Parathyroid adenoma (tissue), 2 donors: ENCODE data around the gene CCDC90B.
"Not testable (repeated sequence)": the region's sequence is repeated elsewhere in the genome, so short reads cannot be mapped to it uniquely, and the experiment has no call there.

Experiments
- H2AFZ ChIP-seq: fragments of 300-600 bp; sonication (generic); one replicate; pipeline ENCODE4 v1.7.0; 2017; ENCODE audit warnings: antibody characterized with exemption, mild to moderate bottlenecking
- H3K27ac ChIP-seq: fragments of 300-600 bp; sonication (generic); one replicate; pipeline ENCODE4 v1.7.0; 2017
- H3K27me3 ChIP-seq: fragments of 300-600 bp; sonication (generic); one replicate; pipeline ENCODE4 v1.7.0; 2017; ENCODE audit warnings: low read length; ENCODE audit not compliant: control insufficient read depth, insufficient read depth
- H3K36me3 ChIP-seq: fragments of 300-600 bp; sonication (generic); one replicate; pipeline ENCODE4 v1.7.0; 2017; ENCODE audit warnings: low read length; ENCODE audit not compliant: control insufficient read depth, insufficient read depth
- H3K4me1 ChIP-seq: fragments of 300-600 bp; sonication (generic); one replicate; pipeline ENCODE4 v1.7.0; 2017; ENCODE audit warnings: control low read depth
- H3K4me2 ChIP-seq: fragments of 300-600 bp; sonication (generic); one replicate; pipeline ENCODE4 v1.7.0; 2017; ENCODE audit warnings: low read length
- H3K4me3 ChIP-seq: fragments of 300-600 bp; sonication (generic); one replicate; pipeline ENCODE4 v1.7.0; 2017; ENCODE audit warnings: low read depth, low read length
- H3K79me2 ChIP-seq: fragments of 300-600 bp; sonication (generic); one replicate; pipeline ENCODE4 v1.7.0; 2017; ENCODE audit warnings: control low read depth
- H3K9ac ChIP-seq: fragments of 300-600 bp; sonication (generic); one replicate; pipeline ENCODE4 v1.7.0; 2017; ENCODE audit warnings: mild to moderate bottlenecking
- H3K9me3 ChIP-seq: fragments of 300-600 bp; sonication (generic); one replicate; pipeline ENCODE4 v1.7.0; 2017; ENCODE audit warnings: low read length; ENCODE audit not compliant: control insufficient read depth
- TF ChIP-seq, protein P1 (sequence below): fragments of 300-600 bp; sonication (generic); IDR thresholded peaks from one replicate; pipeline ENCODE4 v1.7.0; 2017; ENCODE audit warnings: antibody characterized with exemption, mild to moderate bottlenecking
- donor health status: primary hyperparathyroidism.

Gene CCDC90B

DNA sequence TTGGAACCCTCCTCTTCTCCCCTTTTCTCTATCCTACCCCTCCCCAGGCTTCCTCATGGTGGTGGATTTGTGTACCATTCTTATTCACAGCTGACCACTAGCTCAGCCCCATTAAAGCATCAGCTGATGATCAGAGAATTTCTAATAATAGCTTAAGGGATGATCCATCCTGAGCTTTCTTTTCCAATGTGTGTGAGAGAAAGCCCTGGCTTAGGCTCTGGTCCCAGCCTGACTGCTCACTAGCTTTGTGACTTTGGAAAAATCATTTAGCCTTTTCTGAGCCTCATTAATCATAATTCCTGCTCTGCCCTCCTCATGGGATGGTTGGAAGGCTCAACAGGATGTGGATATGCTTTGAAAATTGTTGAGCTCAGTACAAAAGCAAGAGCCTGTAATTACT lies 26.3 kb upstream of the CCDC90B start:
- H3K4me1 ChIP-seq: no peaks in the 10 kb centered on the region
- TF ChIP-seq, protein P1, sequence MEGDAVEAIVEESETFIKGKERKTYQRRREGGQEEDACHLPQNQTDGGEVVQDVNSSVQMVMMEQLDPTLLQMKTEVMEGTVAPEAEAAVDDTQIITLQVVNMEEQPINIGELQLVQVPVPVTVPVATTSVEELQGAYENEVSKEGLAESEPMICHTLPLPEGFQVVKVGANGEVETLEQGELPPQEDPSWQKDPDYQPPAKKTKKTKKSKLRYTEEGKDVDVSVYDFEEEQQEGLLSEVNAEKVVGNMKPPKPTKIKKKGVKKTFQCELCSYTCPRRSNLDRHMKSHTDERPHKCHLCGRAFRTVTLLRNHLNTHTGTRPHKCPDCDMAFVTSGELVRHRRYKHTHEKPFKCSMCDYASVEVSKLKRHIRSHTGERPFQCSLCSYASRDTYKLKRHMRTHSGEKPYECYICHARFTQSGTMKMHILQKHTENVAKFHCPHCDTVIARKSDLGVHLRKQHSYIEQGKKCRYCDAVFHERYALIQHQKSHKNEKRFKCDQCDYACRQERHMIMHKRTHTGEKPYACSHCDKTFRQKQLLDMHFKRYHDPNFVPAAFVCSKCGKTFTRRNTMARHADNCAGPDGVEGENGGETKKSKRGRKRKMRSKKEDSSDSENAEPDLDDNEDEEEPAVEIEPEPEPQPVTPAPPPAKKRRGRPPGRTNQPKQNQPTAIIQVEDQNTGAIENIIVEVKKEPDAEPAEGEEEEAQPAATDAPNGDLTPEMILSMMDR: no peak
- H3K4me2 ChIP-seq: no peak overlapping the region

DNA sequence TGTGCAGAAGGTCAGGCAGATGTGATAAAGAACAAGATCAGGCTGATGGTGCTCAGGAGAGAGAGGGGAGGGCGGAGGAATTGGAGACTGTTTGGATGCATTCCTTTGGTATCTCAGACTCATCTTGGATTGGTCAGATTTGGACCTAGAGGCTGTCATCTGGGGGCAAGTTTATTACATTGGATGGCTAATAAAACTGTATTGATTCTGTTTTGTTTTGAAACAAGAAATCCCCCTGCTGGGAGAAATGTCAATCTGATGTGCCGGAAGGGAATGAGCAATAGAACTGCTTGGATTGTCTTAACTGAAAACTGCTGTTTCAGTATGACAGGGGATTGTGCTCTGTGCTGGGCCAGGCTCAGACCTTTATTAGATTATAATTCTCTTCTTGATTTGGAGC lies 25.5 kb upstream of the CCDC90B start:
- no peak overlapping the region for H3K9ac ChIP-seq
- H3K36me3 ChIP-seq: no peaks in the 10 kb centered on the region
- TF ChIP-seq, protein P1: no peak
- H2AFZ ChIP-seq: no peak overlapping the region
- H3K27me3 ChIP-seq: no peaks in the 10 kb centered on the region
- H3K79me2 ChIP-seq: no peaks in the 10 kb centered on the region
- no peak overlapping the region for H3K4me2 ChIP-seq
- H3K27ac ChIP-seq: no peak overlapping the region
- H3K4me1 ChIP-seq: no peaks in the 10 kb centered on the region
- no peak overlapping the region for H3K4me3 ChIP-seq
- no peaks in the 10 kb centered on the region for H3K9me3 ChIP-seq

More for the DNA sequence above, 26.3 kb upstream of the CCDC90B start:
- H3K36me3 ChIP-seq: no peaks in the 10 kb centered on the region
- H3K27ac ChIP-seq: no peak overlapping the region
- no peak overlapping the region for H2AFZ ChIP-seq
- no peak overlapping the region for H3K4me3 ChIP-seq
- no peaks in the 10 kb centered on the region for H3K79me2 ChIP-seq
- H3K27me3 ChIP-seq: no peaks in the 10 kb centered on the region
- H3K9ac ChIP-seq: no peak overlapping the region
- H3K9me3 ChIP-seq: no peaks in the 10 kb centered on the region

DNA sequence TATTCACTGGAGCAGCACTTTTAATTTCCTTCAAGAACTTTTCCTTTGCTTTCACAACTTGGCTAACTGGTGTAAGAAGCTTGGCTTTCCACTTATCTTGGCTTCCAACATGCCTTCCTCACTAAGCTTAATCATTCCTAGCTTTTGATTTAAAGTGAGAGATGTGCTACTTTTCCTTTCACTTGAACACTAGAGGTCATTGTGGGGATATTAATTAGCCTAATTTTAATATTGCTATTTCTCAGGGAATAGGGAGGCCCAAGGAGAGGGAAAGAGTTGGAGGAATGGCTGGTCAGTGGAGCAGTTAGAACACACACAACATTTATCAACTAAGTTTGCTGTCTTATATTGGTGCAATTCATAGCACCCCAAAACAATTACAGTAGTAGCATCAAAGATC lies 24.6 kb upstream of the CCDC90B start:
- no peak overlapping the region for H3K27ac ChIP-seq
- H3K9ac ChIP-seq: no peak overlapping the region
- no peak overlapping the region for H3K4me3 ChIP-seq
- no peaks in the 10 kb centered on the region for H3K27me3 ChIP-seq
- no peak overlapping the region for H2AFZ ChIP-seq
- H3K79me2 ChIP-seq: no peaks in the 10 kb centered on the region
- no peaks in the 10 kb centered on the region for H3K36me3 ChIP-seq
- no peak overlapping the region for H3K4me2 ChIP-seq
- H3K9me3 ChIP-seq: no peaks in the 10 kb centered on the region
- TF ChIP-seq, protein P1: no peak
- no peaks in the 10 kb centered on the region for H3K4me1 ChIP-seq

DNA sequence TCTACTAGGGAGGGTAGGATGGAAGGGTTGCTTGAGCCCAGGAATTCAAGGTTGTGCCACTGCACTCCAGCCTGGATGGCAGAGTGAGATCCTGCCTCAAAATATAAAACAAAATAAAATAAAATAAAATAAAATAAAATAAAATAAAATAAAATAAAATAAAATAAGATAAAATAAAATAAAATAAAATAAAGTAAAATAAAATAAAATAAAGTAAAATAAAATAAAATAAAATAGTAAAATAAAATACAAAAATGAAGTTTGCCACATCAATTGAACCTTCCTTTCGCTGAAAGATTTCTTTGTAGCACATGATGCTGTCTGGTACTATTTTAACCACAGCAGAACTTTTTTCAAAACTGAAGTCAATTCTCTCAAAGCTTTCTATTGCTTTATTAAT lies 22.4 kb upstream of the CCDC90B start:
- H2AFZ ChIP-seq, H3K4me1 ChIP-seq, H3K79me2 ChIP-seq, H3K4me2 ChIP-seq, H3K27ac ChIP-seq, H3K4me3 ChIP-seq, H3K36me3 ChIP-seq, H3K9me3 ChIP-seq, H3K27me3 ChIP-seq, H3K9ac ChIP-seq: not testable (repeated sequence)

DNA sequence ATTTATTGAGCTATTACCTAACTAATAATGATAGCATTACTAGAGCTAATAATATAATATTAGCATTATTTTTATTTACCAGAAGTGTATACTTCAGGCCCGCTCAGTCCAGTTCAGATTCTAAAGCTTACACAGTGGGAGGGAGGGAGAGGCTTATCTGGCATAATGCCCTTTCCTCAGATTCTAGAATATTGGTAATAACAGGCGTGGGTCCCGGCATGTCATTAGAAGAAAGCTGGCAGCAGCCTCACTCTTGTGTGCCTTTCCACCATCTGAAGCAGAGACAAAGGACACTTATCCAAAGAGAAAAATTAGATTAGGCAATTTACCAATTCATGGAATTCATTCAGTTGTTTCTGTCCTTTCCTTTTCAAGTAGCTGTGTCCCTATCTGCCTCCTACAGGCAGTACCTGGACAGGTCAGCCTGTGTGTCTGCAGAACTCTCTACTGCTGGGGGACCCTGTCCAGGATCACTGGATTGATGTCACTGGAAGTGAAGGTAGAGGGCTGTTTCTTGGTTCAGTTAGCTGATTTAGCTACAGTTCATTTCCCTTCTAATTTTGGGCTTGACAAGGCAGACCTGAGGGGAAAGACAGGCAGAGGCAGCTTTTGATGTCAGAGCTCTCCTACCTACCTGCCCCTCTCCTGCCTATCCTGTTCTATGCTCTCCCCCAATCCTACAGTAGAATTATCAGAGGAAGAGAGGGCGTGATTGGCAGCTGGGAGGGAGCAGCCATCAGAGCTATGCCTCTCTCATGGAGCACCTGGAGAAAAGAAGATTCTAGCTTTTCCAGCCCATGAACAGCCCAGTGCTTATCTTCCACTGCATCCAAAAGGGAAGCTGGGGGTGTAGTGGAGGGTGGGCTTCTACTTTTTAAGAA lies 20.3 kb upstream of the CCDC90B start:
- Histone ChIP-seq H3K27me3 (no peaks in the 10 kb centered on the region), H3K4me3 (no peak overlapping the region)

More for the DNA sequence above, 20.3 kb upstream of the CCDC90B start:
- Histone ChIP-seq H2AFZ (no peak overlapping the region), H3K9ac (no peak overlapping the region), H3K9me3 (no peaks in the 10 kb centered on the region), H3K79me2 (no peaks in the 10 kb centered on the region), H3K27ac (no peak overlapping the region), H3K4me2 (no peak overlapping the region), H3K36me3 (no peaks in the 10 kb centered on the region), H3K4me1 (no peaks in the 10 kb centered on the region)
- TF ChIP-seq, protein P1: no peak
